ENCODE measurements around the gene TECR. TPM values are rescaled to one million over a fixed set of nuclear protein-coding genes. Genes with fewer than 3 reads are reported as not detected.

TECR gene
- total and polyA plus RNA-seq, 2 donors (not counting 3 experiments of a cell fraction or from before 2014, with no cell fraction given) = 109 to 193 TPM

DNA sequence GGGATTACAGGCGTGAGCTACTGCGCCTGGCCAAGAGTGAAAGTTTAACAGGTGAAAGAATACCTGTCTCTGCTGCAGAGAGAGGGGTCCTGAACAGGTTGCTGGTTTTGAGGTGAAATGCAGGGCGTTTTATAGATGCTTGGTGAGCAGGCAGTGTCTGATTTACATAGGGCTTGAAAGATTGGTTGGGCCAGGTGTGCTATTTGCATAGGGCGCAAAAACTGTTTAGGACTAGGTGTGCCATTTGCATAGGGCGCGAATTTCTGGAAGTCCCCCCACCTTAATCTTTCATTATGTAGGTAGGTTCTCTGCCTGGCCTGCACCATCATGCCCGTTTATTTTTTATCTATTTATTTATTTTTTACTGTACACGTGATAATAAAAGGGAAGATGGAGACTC is 47.0 kb downstream of the TECR start:
- POLR2A ChIA-PET = no interaction called here
- intact Hi-C loops (cut with micrococcal nuclease) = no loop called here
- FAIRE-seq = no peak

DNA sequence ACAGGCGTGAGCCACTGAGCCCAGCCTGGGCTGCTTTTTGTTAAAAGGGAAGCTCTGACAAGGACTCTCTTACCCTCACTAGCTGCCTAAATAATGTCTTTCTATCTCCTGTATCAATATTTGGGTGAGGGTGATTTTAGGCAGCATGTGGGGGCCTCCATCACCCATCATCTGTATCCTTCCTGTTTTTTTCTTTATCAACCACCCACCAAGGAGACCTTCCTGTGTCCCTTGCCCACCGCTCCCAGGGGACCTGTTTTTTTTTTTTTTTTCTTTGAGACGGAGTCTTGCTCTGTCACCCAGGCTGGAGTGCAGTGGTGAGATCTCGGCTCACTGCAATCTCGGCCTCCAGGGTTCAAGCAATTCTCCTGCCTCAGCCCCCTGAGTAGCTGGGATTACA is 47.9 kb downstream of the TECR start:
- FAIRE-seq = no peak
- H3K27ac ChIP-seq (ENCODE audit: insufficient read depth, low read depth, low read length) = no peak overlapping the region
- no peak overlapping the region for H3K4me3 ChIP-seq (replicated peaks in 1 of 3; ENCODE audit: insufficient read depth in 1 of 3, low read depth in 1 of 3, low read length in 3 of 3)
- H3K9me1 ChIP-seq (replicated peaks; ENCODE audit: control insufficient read depth, extremely low read depth, insufficient read depth, low read length) = no peaks in the 10 kb centered on the region
- H2AFZ ChIP-seq (ENCODE audit: low read depth, low read length) = no peak overlapping the region
- intact Hi-C loops (cut with micrococcal nuclease) = no loop called here
- H3K9me3 ChIP-seq (replicated peaks; ENCODE audit: control insufficient read depth, insufficient read depth, low read length) = no peaks in the 10 kb centered on the region
- BruUV-seq (replicated peaks) = no TSS peak
- H3K4me2 ChIP-seq (ENCODE audit: insufficient read depth, low read length) = no peak overlapping the region
- H4K20me1 ChIP-seq (replicated peaks; ENCODE audit: control insufficient read depth, extremely low read depth, insufficient read depth, low read length) = no peaks in the 10 kb centered on the region
- dilution Hi-C loops (cut with MboI; ENCODE audit: extremely low pct_ligation_motif_present, low sequenced_read_pairs) = no loop called here
- CTCF ChIA-PET = interaction anchor here (12.1 kb wide), 1 partner anchor 110 kb away, joined by 342 read pairs; the partner anchor contains the start of gene ZNF333
- TF ChIP-seq, protein P1, sequence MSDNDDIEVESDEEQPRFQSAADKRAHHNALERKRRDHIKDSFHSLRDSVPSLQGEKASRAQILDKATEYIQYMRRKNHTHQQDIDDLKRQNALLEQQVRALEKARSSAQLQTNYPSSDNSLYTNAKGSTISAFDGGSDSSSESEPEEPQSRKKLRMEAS (IDR thresholded peaks at IDR 0.05; ENCODE audit: insufficient read depth, insufficient read length) = no peak
- TF ChIP-seq, protein P2, sequence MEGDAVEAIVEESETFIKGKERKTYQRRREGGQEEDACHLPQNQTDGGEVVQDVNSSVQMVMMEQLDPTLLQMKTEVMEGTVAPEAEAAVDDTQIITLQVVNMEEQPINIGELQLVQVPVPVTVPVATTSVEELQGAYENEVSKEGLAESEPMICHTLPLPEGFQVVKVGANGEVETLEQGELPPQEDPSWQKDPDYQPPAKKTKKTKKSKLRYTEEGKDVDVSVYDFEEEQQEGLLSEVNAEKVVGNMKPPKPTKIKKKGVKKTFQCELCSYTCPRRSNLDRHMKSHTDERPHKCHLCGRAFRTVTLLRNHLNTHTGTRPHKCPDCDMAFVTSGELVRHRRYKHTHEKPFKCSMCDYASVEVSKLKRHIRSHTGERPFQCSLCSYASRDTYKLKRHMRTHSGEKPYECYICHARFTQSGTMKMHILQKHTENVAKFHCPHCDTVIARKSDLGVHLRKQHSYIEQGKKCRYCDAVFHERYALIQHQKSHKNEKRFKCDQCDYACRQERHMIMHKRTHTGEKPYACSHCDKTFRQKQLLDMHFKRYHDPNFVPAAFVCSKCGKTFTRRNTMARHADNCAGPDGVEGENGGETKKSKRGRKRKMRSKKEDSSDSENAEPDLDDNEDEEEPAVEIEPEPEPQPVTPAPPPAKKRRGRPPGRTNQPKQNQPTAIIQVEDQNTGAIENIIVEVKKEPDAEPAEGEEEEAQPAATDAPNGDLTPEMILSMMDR (IDR thresholded peaks at IDR 0.05; ENCODE audit: extremely low read depth in 1 of 2, insufficient read depth in 1 of 2, low read depth in 1 of 2, low read length in 2 of 2) = no peak
- no peak for TF ChIP-seq POLR2AphosphoS5 (IDR thresholded peaks at IDR 0.05; ENCODE audit: insufficient read depth, low read depth, low read length)
- POLR2A ChIA-PET = no interaction called here
- H3K79me2 ChIP-seq (ENCODE audit: control insufficient read depth, insufficient read depth, low read length) = no peaks in the 10 kb centered on the region
- no peak overlapping the region for H3K9ac ChIP-seq (replicated peaks; ENCODE audit: extremely low read depth, insufficient read depth, low read length)
- no peaks in the 10 kb centered on the region for H3K4me1 ChIP-seq (ENCODE audit: control insufficient read depth, extremely low read depth, insufficient read depth, low read length)
- H3K36me3 ChIP-seq (ENCODE audit: control insufficient read depth in 2 of 2, extremely low read depth in 1 of 2, insufficient read depth in 2 of 2, low read length in 2 of 2) = no peaks in the 10 kb centered on the region
- DNase-seq (ENCODE audit: low read depth, low spot score) = no peak
- H3K27me3 ChIP-seq (ENCODE audit: control insufficient read depth in 2 of 2, insufficient read depth in 2 of 2, low read length in 2 of 2) = no peaks in the 10 kb centered on the region

More for the DNA sequence above, 47.0 kb downstream of the TECR start:
- Histone ChIP-seq H2AFZ (ENCODE audit: low read depth, low read length) (no peak overlapping the region), H3K9me3 (replicated peaks; ENCODE audit: control insufficient read depth, insufficient read depth, low read length) (no peaks in the 10 kb centered on the region), H3K4me2 (ENCODE audit: insufficient read depth, low read length) (no peak overlapping the region), H3K4me3 (replicated peaks in 1 of 3; ENCODE audit: insufficient read depth in 1 of 3, low read depth in 1 of 3, low read length in 3 of 3) (no peak overlapping the region), H3K9me1 (replicated peaks; ENCODE audit: control insufficient read depth, extremely low read depth, insufficient read depth, low read length) (no peaks in the 10 kb centered on the region), H4K20me1 (replicated peaks; ENCODE audit: control insufficient read depth, extremely low read depth, insufficient read depth, low read length) (no peaks in the 10 kb centered on the region), H3K36me3 (ENCODE audit: control insufficient read depth in 2 of 2, extremely low read depth in 1 of 2, insufficient read depth in 2 of 2, low read length in 2 of 2) (no peaks in the 10 kb centered on the region), H3K27ac (ENCODE audit: insufficient read depth, low read depth, low read length) (no peak overlapping the region), H3K4me1 (ENCODE audit: control insufficient read depth, extremely low read depth, insufficient read depth, low read length) (no peaks in the 10 kb centered on the region), H3K9ac (replicated peaks; ENCODE audit: extremely low read depth, insufficient read depth, low read length) (no peak overlapping the region), H3K79me2 (ENCODE audit: control insufficient read depth, insufficient read depth, low read length) (peaks cover 3% of the 10 kb centered on the region), H3K27me3 (ENCODE audit: control insufficient read depth in 2 of 2, insufficient read depth in 2 of 2, low read length in 2 of 2) (no peaks in the 10 kb centered on the region)
- TF ChIP-seq MYC (IDR thresholded peaks at IDR 0.05; ENCODE audit: low read depth, low read length) (no peak), EZH2 (IDR thresholded peaks at IDR 0.05; ENCODE audit: borderline replicate concordance, low read depth, low read length, severe bottlenecking) (no peak), GATA2 (IDR thresholded peaks at IDR 0.05; ENCODE audit: insufficient read depth, insufficient read length, low read depth, low read length) (no peak), FOS (IDR thresholded peaks at IDR 0.05; ENCODE audit: borderline replicate concordance, insufficient read depth, low read length) (no peak)
- no peak for DNase-seq (ENCODE audit: low read depth, low spot score)
- dilution Hi-C loops (cut with MboI; ENCODE audit: extremely low pct_ligation_motif_present, low sequenced_read_pairs) = no loop called here
- BruUV-seq (replicated peaks) = no TSS peak
- CTCF ChIA-PET = interaction anchor here (12.1 kb wide), 1 partner anchor 111 kb away, joined by 342 read pairs; the partner anchor contains the start of gene ZNF333
